SH-SY5Y (cell line): Measurements from ENCODE around the gene SELENOS.

Source experiments
- GATA2 ChIP-seq: IDR thresholded peaks from 2 replicates; pipeline ENCODE4 v1.6.1; 2011; ENCODE audit warnings: mild to moderate bottlenecking, low read depth, low read length
- GATA3 ChIP-seq: IDR thresholded peaks from 2 replicates; pipeline ENCODE4 v1.6.1; 2011; ENCODE audit warnings: low read depth, mild to moderate bottlenecking, low read length, moderate library complexity

- no peak for TF ChIP-seq GATA2
- no peak for TF ChIP-seq GATA3
Measured at GRCh38 chr15:101314336-101315125, 37.2 kb upstream of the SELENOS start.
